ENCODE results near the gene COL5A1.

DNA sequence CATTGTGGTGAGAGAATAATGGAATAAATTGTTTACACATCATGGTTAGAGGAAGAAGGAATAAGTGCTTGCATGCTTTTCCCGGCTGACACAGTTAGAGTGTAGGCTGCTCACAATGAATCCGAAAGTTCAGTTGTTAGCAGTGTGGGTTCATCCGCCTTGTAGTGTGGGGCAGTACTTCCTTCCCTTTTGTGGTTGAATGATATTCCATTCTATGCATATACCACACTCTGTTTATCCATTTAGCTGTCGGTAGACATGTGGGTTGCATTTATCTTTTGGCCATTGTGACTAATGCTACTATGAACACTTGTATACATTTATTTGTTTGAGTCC lies 84.0 kb downstream of the COL5A1 start:
- TF ChIP-seq, protein P1, sequence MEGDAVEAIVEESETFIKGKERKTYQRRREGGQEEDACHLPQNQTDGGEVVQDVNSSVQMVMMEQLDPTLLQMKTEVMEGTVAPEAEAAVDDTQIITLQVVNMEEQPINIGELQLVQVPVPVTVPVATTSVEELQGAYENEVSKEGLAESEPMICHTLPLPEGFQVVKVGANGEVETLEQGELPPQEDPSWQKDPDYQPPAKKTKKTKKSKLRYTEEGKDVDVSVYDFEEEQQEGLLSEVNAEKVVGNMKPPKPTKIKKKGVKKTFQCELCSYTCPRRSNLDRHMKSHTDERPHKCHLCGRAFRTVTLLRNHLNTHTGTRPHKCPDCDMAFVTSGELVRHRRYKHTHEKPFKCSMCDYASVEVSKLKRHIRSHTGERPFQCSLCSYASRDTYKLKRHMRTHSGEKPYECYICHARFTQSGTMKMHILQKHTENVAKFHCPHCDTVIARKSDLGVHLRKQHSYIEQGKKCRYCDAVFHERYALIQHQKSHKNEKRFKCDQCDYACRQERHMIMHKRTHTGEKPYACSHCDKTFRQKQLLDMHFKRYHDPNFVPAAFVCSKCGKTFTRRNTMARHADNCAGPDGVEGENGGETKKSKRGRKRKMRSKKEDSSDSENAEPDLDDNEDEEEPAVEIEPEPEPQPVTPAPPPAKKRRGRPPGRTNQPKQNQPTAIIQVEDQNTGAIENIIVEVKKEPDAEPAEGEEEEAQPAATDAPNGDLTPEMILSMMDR (conservative IDR thresholded peaks at IDR 0.05 in 1 of 2, IDR thresholded peaks at IDR 0.05 in 1 of 2; ENCODE audit: low read depth in 1 of 2, low read length in 2 of 2) = no peak
- no peak for TF ChIP-seq EZH2 (IDR thresholded peaks at IDR 0.05; ENCODE audit: low read length, missing control alignments)

All from fibroblast of lung (primary cell).